ENCODE data around the gene ZNF132. TPM values are rescaled to one million over a fixed set of nuclear protein-coding genes. Genes with fewer than 3 reads are reported as not detected.

ZNF132 gene
- total and polyA plus RNA-seq, 9 of the 15 experiments (the other 6 are each of a cell fraction or from before 2014, with no cell fraction given): 0.03 to 0.42 (median 0.10) TPM; not detected in 5

GRCh38 chr19:58395979-58396627 lies 43.9 kb downstream of the ZNF132 start:
- Histone ChIP-seq H3K4me3 (no peak overlapping the region), H3K27ac (ENCODE audit: extremely low read depth, low read depth, low read length) (no peak overlapping the region), H4K20me1 (replicated peaks; ENCODE audit: control insufficient read depth, insufficient read depth, low read length) (peaks cover 18% of the 10 kb centered on the region; the same call in 1 of the 2 replicates), H3K9me3 (replicated peaks; ENCODE audit: control insufficient read depth, insufficient read depth, low read depth, low read length) (no peaks in the 10 kb centered on the region), H3K9me1 (ENCODE audit: control insufficient read depth, insufficient read depth, low read length) (no peaks in the 10 kb centered on the region), H3K36me3 (ENCODE audit: control insufficient read depth, insufficient read depth, low read length) (peaks cover 46% of the 10 kb centered on the region), H3K4me1 (replicated peaks in 1 of 2; ENCODE audit: control insufficient read depth in 2 of 2, insufficient read depth in 2 of 2, low read length in 2 of 2) (peaks cover 13 to 65% of the 10 kb centered on the region in 2 experiments), H3K27me3 (ENCODE audit: control insufficient read depth in 2 of 2, insufficient read depth in 2 of 2, low read length in 2 of 2) (no peaks in the 10 kb centered on the region), H3K9ac (ENCODE audit: insufficient read depth in 1 of 2, low read depth in 2 of 2, low read length in 2 of 2) (no peak overlapping the region), H3K79me2 (ENCODE audit: control insufficient read depth, insufficient read depth, low read length) (peaks cover 27% of the 10 kb centered on the region), H3K4me2 (ENCODE audit: insufficient read depth, low read length) (no peak overlapping the region), H2AFZ (ENCODE audit: low read depth, low read length) (no peak overlapping the region)
- 97% methylated on average over 24 of the region's 75 CpGs for WGBS (ENCODE audit: insufficient coverage, low coverage, missing lambda C conversion rate)
- in situ Hi-C loops (cut with MboI) (no loop called here), intact Hi-C loops (cut with micrococcal nuclease) (no loop called here)
- DNase-seq (ENCODE audit: extremely low read depth in 1 of 4, low spot score in 3 of 4) (peak in 2 of 4 experiments; percentile 16 to 31), FAIRE-seq (no peak), ATAC-seq (peak; percentile 1; the same call in 1 of the 3 replicates)
- ChIA-PET POLR2A (interaction anchor here (0.9 kb wide), 1 partner anchor 13 kb away, joined by 3 read pairs; the partner anchor contains the start of gene ZNF584), CTCF (ENCODE audit: low intra/inter-chr PET ratio) (interaction anchor here (0.6 kb wide), 1 partner anchor 27 kb away, joined by 3 read pairs; no protein-coding TSS in a partner anchor)
- BruUV-seq (replicated peaks): no TSS peak
- TF ChIP-seq ZBTB33 (CRISPR knock-in tag; IDR thresholded peaks at IDR 0.05) (peak; percentile 93), E2F4 (CRISPR knock-in tag; IDR thresholded peaks at IDR 0.05; ENCODE audit: low read depth) (no peak), BMI1 (IDR thresholded peaks at IDR 0.05; ENCODE audit: low read length) (no peak), ZNF561 (CRISPR knock-in tag; conservative IDR thresholded peaks at IDR 0.05) (no peak), RBM22 (IDR thresholded peaks at IDR 0.05; ENCODE audit: low read depth, low read length, poor library complexity, severe bottlenecking) (peak; percentile 67), POLR2G (IDR thresholded peaks at IDR 0.05; ENCODE audit: low read depth, low read length) (peak; percentile 71), HNRNPL (IDR thresholded peaks at IDR 0.05; ENCODE audit: low read depth, low read length) (0 out of 2 replicates have a peak, but pooled peaks have one; percentile 10), RBBP5 (IDR thresholded peaks at IDR 0.05; ENCODE audit: borderline replicate concordance, insufficient read depth, low read length, poor library complexity, severe bottlenecking) (peak; percentile 8), ZC3H8 (IDR thresholded peaks at IDR 0.05) (no peak), SUPT5H (IDR thresholded peaks at IDR 0.05) (peak; percentile 15; the same call in 1 of the 2 replicates)

Data from K562 (cell line).